Measurements from ENCODE around the gene NELL1.

Gene NELL1

DNA sequence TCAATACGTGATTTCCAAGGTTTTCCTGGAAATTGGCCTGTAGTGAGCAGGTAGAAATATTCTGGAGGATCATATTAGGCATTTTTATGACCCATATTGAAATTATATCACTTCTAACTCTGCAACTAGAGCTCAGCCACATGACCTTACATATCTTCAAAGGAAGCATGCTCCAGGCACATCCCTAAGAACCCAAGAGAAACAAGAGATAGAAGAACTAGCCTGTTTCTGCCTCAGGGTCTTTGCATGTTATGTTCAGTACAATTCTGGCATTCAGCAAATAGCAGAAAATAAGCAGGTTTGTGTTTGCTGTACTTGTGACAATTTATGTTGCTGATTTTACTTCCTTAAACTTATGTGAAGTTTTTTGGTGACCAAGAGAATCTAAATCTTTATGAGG is 859.8 kb downstream of the NELL1 start:
- Histone ChIP-seq H3K79me2 (ENCODE audit: control insufficient read depth, insufficient read depth, low read length, unreplicated experiment) (no peaks in the 10 kb centered on the region), H3K36me3 (ENCODE audit: insufficient read depth, low read length) (no peaks in the 10 kb centered on the region), H3K4me3 (ENCODE audit: low read depth, low read length) (no peak overlapping the region), H2AFZ (ENCODE audit: low read length, unreplicated experiment) (no peak overlapping the region), H3K27me3 (ENCODE audit: insufficient read depth, low read length) (no peaks in the 10 kb centered on the region), H3K4me1 (ENCODE audit: control insufficient read depth, insufficient read depth, low read length, unreplicated experiment) (no peaks in the 10 kb centered on the region), H3K27ac (ENCODE audit: low read depth, low read length) (no peak overlapping the region)

DNA sequence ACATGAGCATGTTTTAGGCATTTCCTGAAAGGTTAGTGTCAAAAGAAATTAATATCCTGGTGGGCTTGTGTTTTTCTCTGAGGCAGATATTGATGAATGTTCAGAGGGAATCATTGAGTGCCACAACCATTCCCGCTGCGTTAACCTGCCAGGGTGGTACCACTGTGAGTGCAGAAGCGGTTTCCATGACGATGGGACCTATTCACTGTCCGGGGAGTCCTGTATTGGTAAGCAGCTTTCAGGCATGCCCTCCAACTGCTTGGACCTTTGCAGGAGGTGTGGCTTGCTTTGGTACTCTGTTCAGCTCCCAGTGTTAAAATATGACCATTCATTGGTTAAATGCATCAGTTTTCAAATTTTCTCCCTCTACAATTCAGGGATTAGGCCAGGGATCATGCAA is 864.9 kb downstream of the NELL1 start:
- Histone ChIP-seq H3K79me2 (ENCODE audit: control insufficient read depth, insufficient read depth, low read length, unreplicated experiment) (no peaks in the 10 kb centered on the region), H3K4me1 (ENCODE audit: control insufficient read depth, insufficient read depth, low read length, unreplicated experiment) (no peaks in the 10 kb centered on the region), H3K36me3 (ENCODE audit: insufficient read depth, low read length) (no peaks in the 10 kb centered on the region), H3K27ac (ENCODE audit: low read depth, low read length) (no peak overlapping the region), H3K27me3 (ENCODE audit: insufficient read depth, low read length) (no peaks in the 10 kb centered on the region), H2AFZ (ENCODE audit: low read length, unreplicated experiment) (no peak overlapping the region), H3K4me3 (ENCODE audit: low read depth, low read length) (no peak overlapping the region)

DNA sequence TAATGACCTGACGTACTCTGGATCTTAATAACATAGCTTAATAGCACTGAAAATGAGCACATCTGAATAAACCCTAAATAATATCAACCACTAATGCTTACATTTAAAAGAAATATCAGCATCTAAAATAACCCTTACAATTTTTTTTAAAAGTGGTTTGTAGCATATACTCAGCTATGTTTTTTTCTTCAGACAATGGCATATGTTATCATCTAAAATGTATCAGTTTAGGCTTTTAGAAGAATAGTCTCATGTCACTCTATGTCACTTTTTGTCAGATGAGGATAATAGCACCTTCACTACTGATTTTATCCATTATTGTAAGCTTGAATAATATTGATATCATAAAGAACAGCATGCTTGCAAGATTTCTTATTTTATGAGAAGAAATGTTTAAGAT is 868.6 kb downstream of the NELL1 start:
- no peak overlapping the region for H3K4me3 ChIP-seq (ENCODE audit: low read depth, low read length)
- H2AFZ ChIP-seq (ENCODE audit: low read length, unreplicated experiment) = no peak overlapping the region
- H3K4me1 ChIP-seq (ENCODE audit: control insufficient read depth, insufficient read depth, low read length, unreplicated experiment) = no peaks in the 10 kb centered on the region
- no peaks in the 10 kb centered on the region for H3K79me2 ChIP-seq (ENCODE audit: control insufficient read depth, insufficient read depth, low read length, unreplicated experiment)
- H3K36me3 ChIP-seq (ENCODE audit: insufficient read depth, low read length) = no peaks in the 10 kb centered on the region
- no peak overlapping the region for H3K27ac ChIP-seq (ENCODE audit: low read depth, low read length)
- no peaks in the 10 kb centered on the region for H3K27me3 ChIP-seq (ENCODE audit: insufficient read depth, low read length)

DNA sequence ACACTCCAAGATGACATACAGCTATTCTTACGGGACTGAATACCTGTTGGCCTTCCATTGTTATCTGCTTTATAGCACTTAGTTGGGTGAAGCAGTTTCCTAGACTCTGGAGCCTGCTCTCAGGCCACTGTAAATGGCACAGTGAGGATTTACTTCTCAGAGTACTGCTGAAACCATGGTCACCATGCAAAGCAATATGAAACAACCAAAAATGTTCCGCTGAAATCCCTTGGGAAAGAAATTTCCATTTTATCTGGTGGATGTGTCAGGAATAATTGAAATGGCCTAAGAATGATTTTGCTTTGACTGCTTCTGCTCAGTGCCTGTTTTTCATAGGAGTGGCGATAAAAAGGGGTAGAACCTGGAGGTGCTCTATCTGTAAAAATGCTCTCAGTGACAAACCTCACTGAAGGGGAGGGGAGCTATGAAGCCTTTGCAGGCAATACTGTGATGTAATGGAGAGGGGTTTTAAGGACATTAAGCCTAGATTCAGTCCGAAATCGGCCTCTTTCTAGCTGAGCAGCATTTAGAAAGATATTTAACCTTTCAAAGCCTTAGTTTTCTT is 871.9 kb downstream of the NELL1 start:
- Histone ChIP-seq H3K79me2 (ENCODE audit: control insufficient read depth, insufficient read depth, low read length, unreplicated experiment) (no peaks in the 10 kb centered on the region), H2AFZ (ENCODE audit: low read length, unreplicated experiment) (no peak overlapping the region), H3K27me3 (ENCODE audit: insufficient read depth, low read length) (no peaks in the 10 kb centered on the region), H3K4me1 (ENCODE audit: control insufficient read depth, insufficient read depth, low read length, unreplicated experiment) (no peaks in the 10 kb centered on the region), H3K36me3 (ENCODE audit: insufficient read depth, low read length) (no peaks in the 10 kb centered on the region), H3K27ac (ENCODE audit: low read depth, low read length) (no peak overlapping the region), H3K4me3 (ENCODE audit: low read depth, low read length) (no peak overlapping the region)

DNA sequence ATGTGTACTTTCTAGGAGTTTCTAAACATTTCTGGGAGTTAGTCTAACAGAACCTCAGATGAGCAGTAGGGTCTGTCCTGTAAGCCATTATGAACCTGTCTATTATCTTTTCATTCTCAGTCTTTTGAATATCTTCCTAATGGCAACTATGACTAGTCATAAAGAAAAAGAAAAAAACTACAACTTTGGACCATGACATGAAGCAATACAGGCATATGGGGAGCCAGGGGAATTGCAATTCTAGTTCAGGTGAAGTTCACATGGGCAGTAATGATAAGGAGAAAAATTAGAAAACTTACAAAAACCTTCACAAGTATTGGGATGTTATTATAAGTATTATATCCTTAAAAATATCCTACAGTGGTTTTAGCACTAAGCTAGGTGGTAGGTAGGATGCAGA is 874.5 kb downstream of the NELL1 start:
- H3K79me2 ChIP-seq (ENCODE audit: control insufficient read depth, insufficient read depth, low read length, unreplicated experiment) = no peaks in the 10 kb centered on the region
- no peak overlapping the region for H3K27ac ChIP-seq (ENCODE audit: low read depth, low read length)
- H3K4me1 ChIP-seq (ENCODE audit: control insufficient read depth, insufficient read depth, low read length, unreplicated experiment) = no peaks in the 10 kb centered on the region
- no peak overlapping the region for H3K4me3 ChIP-seq (ENCODE audit: low read depth, low read length)
- no peaks in the 10 kb centered on the region for H3K36me3 ChIP-seq (ENCODE audit: insufficient read depth, low read length)
- no peaks in the 10 kb centered on the region for H3K27me3 ChIP-seq (ENCODE audit: insufficient read depth, low read length)
- H2AFZ ChIP-seq (ENCODE audit: low read length, unreplicated experiment) = no peak overlapping the region

DNA sequence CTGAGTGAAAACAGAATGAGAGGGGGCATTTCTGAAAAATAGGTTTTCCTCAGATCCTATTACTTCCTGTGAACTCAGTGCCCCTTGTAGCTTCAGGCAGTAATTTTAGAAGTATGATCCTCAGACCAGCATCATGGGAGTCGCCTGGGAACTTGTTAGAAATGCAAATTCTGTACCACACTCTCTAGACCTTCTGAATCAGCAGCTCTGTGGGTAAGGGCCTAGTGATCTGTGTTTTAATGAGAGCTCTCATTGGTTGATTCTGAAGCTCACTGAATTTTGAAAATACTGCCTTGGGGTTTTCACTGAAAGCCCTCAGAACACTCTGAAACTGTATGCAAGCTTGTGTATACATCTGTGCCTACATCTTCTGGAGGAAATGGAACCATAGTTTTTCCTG is 876.3 kb downstream of the NELL1 start:
- Histone ChIP-seq H3K4me1 (ENCODE audit: control insufficient read depth, insufficient read depth, low read length, unreplicated experiment) (no peaks in the 10 kb centered on the region), H3K79me2 (ENCODE audit: control insufficient read depth, insufficient read depth, low read length, unreplicated experiment) (no peaks in the 10 kb centered on the region), H2AFZ (ENCODE audit: low read length, unreplicated experiment) (no peak overlapping the region), H3K27me3 (ENCODE audit: insufficient read depth, low read length) (no peaks in the 10 kb centered on the region), H3K4me3 (ENCODE audit: low read depth, low read length) (no peak overlapping the region), H3K36me3 (ENCODE audit: insufficient read depth, low read length) (no peaks in the 10 kb centered on the region), H3K27ac (ENCODE audit: low read depth, low read length) (no peak overlapping the region)

DNA sequence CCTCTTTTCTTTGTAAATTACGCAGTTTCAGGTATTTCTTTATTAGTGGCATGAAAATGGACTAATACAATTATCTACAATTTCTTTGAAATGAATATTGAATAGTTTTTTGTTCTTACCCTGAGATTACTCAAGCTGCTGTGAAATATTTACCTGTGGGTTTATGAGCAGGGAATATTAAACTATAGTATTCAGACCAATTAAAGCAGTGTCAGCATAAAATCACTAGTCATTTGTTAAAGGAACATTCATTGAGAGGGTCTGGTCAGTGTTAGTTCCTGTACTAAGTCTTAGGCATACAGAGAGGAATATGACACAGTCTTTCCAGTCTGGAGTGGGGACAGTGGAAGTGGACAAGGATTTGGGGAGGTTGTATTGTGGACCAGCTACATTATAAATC is 877.3 kb downstream of the NELL1 start:
- Histone ChIP-seq H3K27me3 (ENCODE audit: insufficient read depth, low read length) (no peaks in the 10 kb centered on the region), H3K4me3 (ENCODE audit: low read depth, low read length) (no peak overlapping the region), H3K4me1 (ENCODE audit: control insufficient read depth, insufficient read depth, low read length, unreplicated experiment) (no peaks in the 10 kb centered on the region), H2AFZ (ENCODE audit: low read length, unreplicated experiment) (no peak overlapping the region), H3K36me3 (ENCODE audit: insufficient read depth, low read length) (no peaks in the 10 kb centered on the region), H3K79me2 (ENCODE audit: control insufficient read depth, insufficient read depth, low read length, unreplicated experiment) (no peaks in the 10 kb centered on the region), H3K27ac (ENCODE audit: low read depth, low read length) (no peak overlapping the region)

DNA sequence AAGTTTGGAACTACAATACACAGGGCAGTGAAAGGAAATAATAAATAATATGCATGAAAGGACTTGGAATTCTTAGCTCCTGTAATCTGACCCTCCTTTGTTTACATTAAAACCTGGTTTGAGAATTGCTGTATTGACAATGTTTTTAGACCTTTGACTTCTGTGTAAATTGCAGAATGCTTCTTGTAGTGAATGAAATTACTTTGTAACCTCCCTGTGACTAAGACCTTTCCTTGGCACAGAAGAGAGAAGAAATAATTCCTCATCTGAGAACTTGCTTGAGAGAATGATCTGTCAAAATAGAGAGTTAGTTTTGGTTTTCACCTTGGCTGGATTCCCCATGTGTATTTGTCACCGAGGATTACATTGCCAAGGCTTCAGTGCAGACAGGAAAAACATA is 883.5 kb downstream of the NELL1 start:
- no peaks in the 10 kb centered on the region for H3K79me2 ChIP-seq (ENCODE audit: control insufficient read depth, insufficient read depth, low read length, unreplicated experiment)
- H3K4me1 ChIP-seq (ENCODE audit: control insufficient read depth, insufficient read depth, low read length, unreplicated experiment) = no peaks in the 10 kb centered on the region
- no peak overlapping the region for H2AFZ ChIP-seq (ENCODE audit: low read length, unreplicated experiment)
- no peak overlapping the region for H3K4me3 ChIP-seq (ENCODE audit: low read depth, low read length)
- H3K36me3 ChIP-seq (ENCODE audit: insufficient read depth, low read length) = no peaks in the 10 kb centered on the region
- no peaks in the 10 kb centered on the region for H3K27me3 ChIP-seq (ENCODE audit: insufficient read depth, low read length)
- no peak overlapping the region for H3K27ac ChIP-seq (ENCODE audit: low read depth, low read length)

DNA sequence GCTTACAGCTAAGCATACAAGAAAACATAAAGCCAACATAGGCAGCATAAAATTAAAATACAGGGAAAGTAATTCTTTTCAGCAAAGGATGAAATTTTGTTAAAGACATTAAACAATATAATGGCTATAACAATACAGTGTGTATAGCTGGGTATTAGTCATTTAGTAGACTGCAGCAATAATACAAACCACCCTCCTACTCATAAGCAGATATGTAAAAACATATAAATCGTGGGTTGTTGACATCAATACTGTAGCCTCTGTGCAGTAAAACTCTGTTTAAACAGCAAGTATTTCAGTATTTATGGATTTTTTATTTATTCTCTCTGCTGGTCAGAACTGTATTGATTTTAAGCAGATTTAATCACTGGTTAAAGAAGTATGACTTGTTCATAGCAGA is 884.4 kb downstream of the NELL1 start:
- no peaks in the 10 kb centered on the region for H3K79me2 ChIP-seq (ENCODE audit: control insufficient read depth, insufficient read depth, low read length, unreplicated experiment)
- H3K4me3 ChIP-seq (ENCODE audit: low read depth, low read length) = no peak overlapping the region
- H3K4me1 ChIP-seq (ENCODE audit: control insufficient read depth, insufficient read depth, low read length, unreplicated experiment) = no peaks in the 10 kb centered on the region
- no peak overlapping the region for H2AFZ ChIP-seq (ENCODE audit: low read length, unreplicated experiment)
- no peak overlapping the region for H3K27ac ChIP-seq (ENCODE audit: low read depth, low read length)
- H3K36me3 ChIP-seq (ENCODE audit: insufficient read depth, low read length) = no peaks in the 10 kb centered on the region
- H3K27me3 ChIP-seq (ENCODE audit: insufficient read depth, low read length) = no peaks in the 10 kb centered on the region

DNA sequence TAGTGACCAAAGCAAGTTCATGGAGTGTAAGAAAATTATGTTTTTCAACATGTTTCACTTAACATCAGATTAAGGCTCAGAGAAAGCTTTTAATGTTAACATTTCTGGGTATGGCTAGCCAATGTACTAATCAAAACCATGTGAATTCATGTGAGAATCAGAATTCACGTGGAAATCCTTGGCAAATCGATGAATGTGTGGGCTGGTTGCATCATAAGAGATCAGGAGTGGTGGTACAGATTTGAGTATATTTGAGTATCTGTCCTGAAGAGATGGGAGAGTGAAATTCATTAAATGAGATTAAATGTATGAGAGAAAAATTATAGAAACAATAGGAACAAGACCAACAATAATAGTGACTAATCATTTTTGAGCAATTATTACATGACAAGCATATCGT is 884.9 kb downstream of the NELL1 start:
- no peak overlapping the region for H3K4me3 ChIP-seq (ENCODE audit: low read depth, low read length)
- no peaks in the 10 kb centered on the region for H3K4me1 ChIP-seq (ENCODE audit: control insufficient read depth, insufficient read depth, low read length, unreplicated experiment)
- no peaks in the 10 kb centered on the region for H3K27me3 ChIP-seq (ENCODE audit: insufficient read depth, low read length)
- H2AFZ ChIP-seq (ENCODE audit: low read length, unreplicated experiment) = no peak overlapping the region
- H3K27ac ChIP-seq (ENCODE audit: low read depth, low read length) = no peak overlapping the region
- H3K79me2 ChIP-seq (ENCODE audit: control insufficient read depth, insufficient read depth, low read length, unreplicated experiment) = no peaks in the 10 kb centered on the region
- no peaks in the 10 kb centered on the region for H3K36me3 ChIP-seq (ENCODE audit: insufficient read depth, low read length)

DNA sequence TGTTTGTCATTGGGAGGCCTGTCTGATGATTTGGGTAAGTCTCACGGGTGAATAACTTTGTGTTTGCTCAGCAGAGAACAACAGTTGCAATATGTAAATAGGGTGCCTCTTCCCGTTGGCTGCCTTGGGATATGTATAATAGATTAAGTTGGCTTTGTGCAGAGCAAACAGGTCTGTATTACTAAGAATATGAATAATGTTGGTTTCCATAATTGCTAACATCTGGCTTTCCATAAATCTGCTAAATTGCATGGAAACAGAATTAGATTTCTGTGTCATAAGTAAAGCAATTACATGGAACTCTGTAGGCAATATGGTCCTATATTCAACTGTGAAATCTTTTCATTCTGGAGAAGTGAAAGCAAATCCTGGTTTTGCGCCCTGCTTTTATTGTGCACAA is 887.5 kb downstream of the NELL1 start:
- Histone ChIP-seq H3K79me2 (ENCODE audit: control insufficient read depth, insufficient read depth, low read length, unreplicated experiment) (no peaks in the 10 kb centered on the region), H2AFZ (ENCODE audit: low read length, unreplicated experiment) (no peak overlapping the region), H3K4me1 (ENCODE audit: control insufficient read depth, insufficient read depth, low read length, unreplicated experiment) (no peaks in the 10 kb centered on the region), H3K27ac (ENCODE audit: low read depth, low read length) (no peak overlapping the region), H3K27me3 (ENCODE audit: insufficient read depth, low read length) (no peaks in the 10 kb centered on the region), H3K36me3 (ENCODE audit: insufficient read depth, low read length) (no peaks in the 10 kb centered on the region), H3K4me3 (ENCODE audit: low read depth, low read length) (no peak overlapping the region)

Data from ACC112 (cell line).